HL-60 (cell line): ENCODE data around the gene CARD19.

Experiments
- DNase-seq, 2 experiments: peaks; one replicate each; pipeline ENCODE4 v3.0.0-alpha.2; 2010 to 2020; ENCODE audit warnings: low read depth in 1 of 2, low spot score in 1 of 2
- H3K27ac ChIP-seq: fragments of 250-450 bp; sonication (Bioruptor Pico); replicated peaks from 2 replicates; pipeline ENCODE4 v1.5.1; 2020; ENCODE audit warnings: mild to moderate bottlenecking, moderate library complexity
- H3K27me3 ChIP-seq: fragments of 250-450 bp; sonication (Bioruptor Pico); 2 replicates; pipeline ENCODE4 v1.5.1; 2021; ENCODE audit warnings: mild to moderate bottlenecking, moderate library complexity; ENCODE audit not compliant: insufficient read depth, poor library complexity, severe bottlenecking
- H3K4me3 ChIP-seq: replicated peaks from 2 replicates; pipeline ENCODE4 v1.5.1; 2011; ENCODE audit warnings: mild to moderate bottlenecking, control low read depth, low read length; ENCODE audit not compliant: insufficient read depth
- CTCF ChIP-seq: IDR thresholded peaks from one replicate; pipeline ENCODE4 v1.5.1; 2011; ENCODE audit warnings: low read length, control low read depth, inconsistent platforms; ENCODE audit not compliant: insufficient read depth
- GABPA ChIP-seq: IDR thresholded peaks from 2 replicates; pipeline ENCODE4 v1.6.1; 2012; ENCODE audit warnings: low read depth
- POLR2AphosphoS5 ChIP-seq: IDR thresholded peaks from 2 replicates; pipeline ENCODE4 v1.6.1; 2012; ENCODE audit warnings: low read depth
- REST ChIP-seq: IDR thresholded peaks from 2 replicates; pipeline ENCODE4 v1.6.1; 2012; ENCODE audit warnings: low read depth; ENCODE audit not compliant: insufficient replicate concordance
- SPI1 ChIP-seq: IDR thresholded peaks from 2 replicates; pipeline ENCODE4 v1.6.1; 2012; ENCODE audit warnings: low read depth, mild to moderate bottlenecking, borderline replicate concordance

CARD19 gene

GRCh38 chr9:93081931-93082330 lies 14.1 kb upstream of the CARD19 start:
- no peak overlapping the region for H3K27ac ChIP-seq
- no peaks in the 10 kb centered on the region for H3K27me3 ChIP-seq
- no peak overlapping the region for H3K4me3 ChIP-seq
- TF ChIP-seq CTCF, result no peak
- no peak for DNase-seq

GRCh38 chr9:93082841-93083411 lies 13.1 kb upstream of the CARD19 start:
- no peak overlapping the region for H3K27ac ChIP-seq
- H3K27me3 ChIP-seq, result no peaks in the 10 kb centered on the region
- TF ChIP-seq CTCF (no peak), GABPA (no peak), REST (no peak), POLR2AphosphoS5 (no peak), SPI1 (no peak)
- no peak for DNase-seq
- no peak overlapping the region for H3K4me3 ChIP-seq

- no peak overlapping the region for H3K4me3 ChIP-seq
- no peaks in the 10 kb centered on the region for H3K27me3 ChIP-seq
- no peak for DNase-seq
- TF ChIP-seq GABPA (no peak), REST (no peak), CTCF (no peak), SPI1 (no peak), POLR2AphosphoS5 (no peak)
- no peak overlapping the region for H3K27ac ChIP-seq
These were observed 12.2 kb upstream of the CARD19 start for GRCh38 chr9:93083592-93084470.

GRCh38 chr9:93084471-93084881 lies 11.5 kb upstream of the CARD19 start:
- no peak for TF ChIP-seq SPI1
- TF ChIP-seq POLR2AphosphoS5, result no peak
- TF ChIP-seq GABPA, result no peak
- no peak for TF ChIP-seq REST
- TF ChIP-seq CTCF, result no peak
- no peak for DNase-seq
- no peak overlapping the region for H3K4me3 ChIP-seq
- no peak overlapping the region for H3K27ac ChIP-seq
- no peaks in the 10 kb centered on the region for H3K27me3 ChIP-seq
